GM19397 (cell line): ENCODE data around the gene DCUN1D2.
"Not testable (repeated sequence)": the region's sequence is repeated elsewhere in the genome, so short reads cannot be mapped to it uniquely, and the experiment has no call there.

Experiments
- ATAC-seq: cut with Tn5 transposase; IDR thresholded peaks from one replicate; pipeline ENCODE4 v1.9.1; 2021; ENCODE audit warnings: mild to moderate bottlenecking, moderate library complexity; ENCODE audit not compliant: unreplicated experiment

DCUN1D2 gene

GRCh38 chr13:113491982-113492381 lies 1.5 kb upstream of the DCUN1D2 start:
- ATAC-seq: no peak

DNA sequence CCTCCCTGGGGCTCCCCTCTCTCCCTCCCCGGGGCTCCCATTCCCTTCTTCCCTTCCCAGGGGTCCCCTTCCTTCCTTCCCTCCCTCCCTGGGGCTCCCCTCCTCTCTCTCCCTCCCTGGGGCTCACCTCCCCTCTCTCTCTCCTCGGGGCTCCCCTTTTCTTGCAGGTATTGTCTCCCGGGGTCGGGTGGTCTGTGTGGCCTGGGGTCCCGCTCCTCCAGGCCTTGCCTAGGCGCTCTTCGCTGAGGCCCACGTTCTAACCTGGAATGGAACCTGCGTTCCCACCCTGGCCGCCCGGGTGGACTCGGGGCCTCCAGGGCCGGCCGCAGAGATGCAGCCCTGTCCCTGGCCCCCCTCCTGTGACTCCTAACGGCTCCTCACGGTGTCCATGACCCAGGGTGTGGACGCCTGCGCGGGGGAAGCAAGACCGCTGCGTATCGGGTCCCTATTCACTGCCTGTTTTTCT lies 940 bp upstream of the DCUN1D2 start:
- no peak for ATAC-seq

- ATAC-seq: peak; percentile 18
Measured at GRCh38 chr13:113489549-113490495, 689 bp downstream of the DCUN1D2 start.

DNA sequence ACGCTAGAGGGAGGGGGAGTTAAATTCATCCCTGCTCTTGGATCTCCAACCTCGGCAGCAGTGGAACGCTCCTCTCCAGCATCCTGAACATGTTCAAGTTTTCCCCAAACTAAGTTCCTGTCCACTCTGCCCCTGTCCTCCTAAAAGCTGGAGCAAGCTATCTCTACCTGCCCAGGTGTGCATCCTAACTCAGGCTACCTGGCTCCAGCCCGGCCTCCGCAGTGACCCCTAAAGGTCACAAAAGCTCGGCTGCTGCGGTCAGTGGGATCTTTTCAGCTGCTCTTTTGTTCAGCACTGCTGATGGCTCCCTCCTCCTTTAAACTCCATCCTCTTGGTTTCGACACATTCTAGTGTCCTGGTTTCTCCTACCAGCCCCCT lies 1.4 kb downstream of the DCUN1D2 start:
- ATAC-seq: no peak

- no peak for ATAC-seq
Measured at GRCh38 chr13:113488283-113488682, 2.2 kb downstream of the DCUN1D2 start.

GRCh38 chr13:113486698-113487097 lies 3.8 kb downstream of the DCUN1D2 start:
- ATAC-seq: no peak

GRCh38 chr13:113485545-113485944 lies 5.0 kb downstream of the DCUN1D2 start:
- no peak for ATAC-seq

GRCh38 chr13:113483504-113484293 lies 6.8 kb downstream of the DCUN1D2 start:
- no peak for ATAC-seq

GRCh38 chr13:113483081-113483480 lies 7.4 kb downstream of the DCUN1D2 start:
- no peak for ATAC-seq

DNA sequence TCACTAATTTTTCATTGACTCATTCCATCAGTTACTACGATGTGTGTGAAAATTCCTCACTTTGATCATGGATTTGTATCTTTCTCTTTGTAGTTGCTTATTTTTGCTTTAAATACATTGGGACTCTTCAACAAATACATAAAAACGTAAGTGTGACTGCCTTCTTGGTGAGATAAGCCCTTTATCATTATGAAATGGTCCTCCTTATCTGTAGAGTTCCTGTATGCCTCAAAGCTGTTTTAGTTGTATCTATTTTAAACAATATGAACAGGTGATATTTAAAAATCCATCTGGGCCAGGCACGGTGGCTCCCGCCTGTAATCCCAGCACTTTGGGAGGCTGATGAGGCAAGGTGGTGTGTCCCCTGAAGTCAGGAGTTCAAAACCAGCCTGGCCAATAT lies 11.3 kb downstream of the DCUN1D2 start:
- no peak for ATAC-seq

DNA sequence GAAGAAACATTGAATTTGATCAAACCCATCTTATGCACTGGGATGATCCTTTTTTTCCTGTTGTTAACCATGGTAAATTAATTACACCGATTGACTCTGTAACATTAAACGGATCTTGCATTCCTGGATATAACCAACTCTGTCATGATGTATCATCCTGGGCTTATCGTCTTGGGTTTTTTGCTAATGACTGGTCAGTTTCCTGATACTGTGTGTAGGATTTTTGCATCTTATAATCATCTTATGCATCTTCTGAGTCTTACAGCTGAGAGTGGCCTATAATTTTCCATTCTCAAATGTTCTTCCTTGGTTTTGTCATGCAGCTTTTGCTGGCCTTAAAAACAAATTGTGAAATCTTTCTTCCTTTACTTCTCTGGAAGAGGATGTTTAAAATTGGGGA lies 12.8 kb downstream of the DCUN1D2 start:
- ATAC-seq: no peak

DNA sequence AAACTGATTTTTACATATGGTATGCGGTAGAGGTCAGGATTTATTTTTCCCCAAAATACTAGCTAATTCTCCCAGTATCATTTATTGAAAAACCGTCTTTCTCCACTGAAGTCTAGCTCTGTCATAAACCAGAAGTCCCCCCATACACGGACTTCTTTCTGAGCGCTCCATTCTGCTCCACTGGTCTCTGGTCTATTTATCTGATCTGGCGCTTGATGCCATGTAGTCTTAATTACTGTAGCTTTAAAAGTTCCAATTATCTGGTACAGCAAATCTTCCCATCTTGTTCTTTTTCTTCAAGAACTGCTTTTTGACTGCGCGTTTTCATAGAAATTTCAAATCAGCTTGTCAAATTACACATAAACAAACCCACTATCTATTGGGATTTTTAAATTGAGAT lies 13.7 kb downstream of the DCUN1D2 start:
- no peak for ATAC-seq

- ATAC-seq: no peak
Measured at GRCh38 chr13:113475911-113476310, 14.6 kb downstream of the DCUN1D2 start.

- no peak for ATAC-seq
Measured at GRCh38 chr13:113475280-113475679, 15.2 kb downstream of the DCUN1D2 start.

- ATAC-seq: no peak
Measured at GRCh38 chr13:113474179-113474578, 16.3 kb downstream of the DCUN1D2 start.

- ATAC-seq: no peak
Measured at GRCh38 chr13:113472355-113473025, 18.0 kb downstream of the DCUN1D2 start.

DNA sequence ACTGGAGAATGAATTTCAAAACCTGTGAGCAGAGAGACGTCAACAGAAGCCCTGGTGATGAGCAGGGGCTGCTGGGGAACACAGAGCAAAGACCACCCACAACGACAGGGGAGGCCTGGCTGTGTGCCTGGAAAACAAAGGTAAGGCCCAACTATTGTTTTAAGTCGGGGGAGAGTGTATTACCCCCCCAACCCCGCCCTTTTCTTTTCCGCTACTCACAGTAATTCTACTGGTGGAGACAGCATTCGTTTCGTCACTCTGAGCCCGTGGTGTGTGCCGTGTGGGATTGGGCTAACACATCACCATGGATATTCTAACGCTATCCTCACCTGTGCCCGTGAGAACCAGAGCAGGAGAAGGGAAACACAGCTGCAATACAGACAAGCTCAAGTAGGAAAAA lies 18.7 kb downstream of the DCUN1D2 start:
- no peak for ATAC-seq

DNA sequence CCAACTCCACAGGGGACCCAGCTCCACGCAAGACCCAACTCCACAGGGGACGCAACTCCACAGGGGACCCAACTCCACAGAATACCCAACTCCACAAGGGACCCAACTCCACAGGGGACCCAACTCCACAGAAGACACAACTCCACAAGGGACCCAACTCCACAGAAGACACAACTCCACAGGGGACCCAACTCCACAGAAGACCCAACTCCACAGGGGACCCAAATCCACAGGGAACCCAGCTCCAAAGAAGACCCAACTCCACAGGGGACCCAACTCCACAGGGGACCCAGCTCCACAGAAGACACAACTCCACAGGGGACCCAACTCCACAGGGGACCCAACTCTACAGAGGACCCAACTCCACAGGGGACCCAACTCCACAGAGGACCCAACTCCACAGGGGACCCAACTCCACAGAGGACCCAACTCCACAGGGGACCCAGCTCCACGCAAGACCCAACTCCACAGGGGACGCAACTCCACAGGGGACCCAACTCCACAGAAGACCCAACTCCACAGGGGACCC lies 19.8 kb downstream of the DCUN1D2 start:
- not testable (repeated sequence) for ATAC-seq

DNA sequence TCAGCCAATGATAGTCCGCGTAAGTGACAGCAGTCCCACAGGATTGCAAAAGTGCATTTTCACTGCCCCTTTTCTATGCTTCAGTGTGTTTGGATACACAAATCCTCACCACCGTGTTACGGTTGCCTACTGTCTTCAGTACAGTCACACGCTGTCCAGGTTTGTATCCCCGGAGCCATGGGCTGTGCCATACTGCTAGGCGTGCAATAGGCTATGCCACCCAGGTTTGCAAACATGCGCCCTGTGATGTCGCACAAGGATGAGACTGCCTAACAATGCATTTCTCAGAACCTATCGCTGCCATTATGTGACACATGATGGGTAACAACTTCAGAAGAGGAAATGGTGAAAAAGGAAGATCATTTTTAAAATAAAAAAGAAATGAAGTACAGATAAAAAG lies 20.4 kb downstream of the DCUN1D2 start:
- no peak for ATAC-seq

DNA sequence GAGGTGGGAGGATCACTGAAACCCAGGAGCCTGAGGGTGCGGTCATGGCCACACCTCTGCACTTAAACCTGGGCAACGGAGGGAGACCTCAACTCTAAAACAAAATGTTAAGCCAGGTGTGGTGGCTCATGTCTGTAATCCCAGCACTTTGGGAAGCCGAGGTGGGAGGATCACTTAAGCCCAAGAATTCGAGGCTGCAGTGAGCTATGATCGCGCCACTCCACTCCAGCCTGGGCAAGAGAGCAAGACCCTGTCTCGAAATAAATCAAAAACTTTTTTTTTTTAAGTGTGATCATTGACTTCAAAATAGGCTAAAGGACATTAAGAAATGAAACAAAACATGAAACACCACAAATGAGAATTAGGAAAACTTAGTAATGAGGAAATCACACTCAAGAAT lies 20.9 kb downstream of the DCUN1D2 start:
- ATAC-seq: no peak
